GM18508 (cell line): Measurements from ENCODE around the gene RNF222.

Experiments used
- ATAC-seq: cut with Tn5 transposase; IDR thresholded peaks from one replicate; pipeline ENCODE4 v1.9.1; 2021; ENCODE audit warnings: moderate number of reproducible peaks; ENCODE audit not compliant: insufficient read depth, unreplicated experiment

RNF222 gene, protein sequence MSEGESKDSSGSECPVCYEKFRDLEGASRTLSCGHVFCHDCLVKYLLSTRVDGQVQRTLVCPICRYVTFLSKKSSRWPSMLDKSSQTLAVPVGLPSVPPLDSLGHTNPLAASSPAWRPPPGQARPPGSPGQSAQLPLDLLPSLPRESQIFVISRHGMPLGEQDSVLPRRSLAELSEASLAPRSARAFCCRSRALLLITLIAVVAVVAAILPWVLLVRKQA

DNA sequence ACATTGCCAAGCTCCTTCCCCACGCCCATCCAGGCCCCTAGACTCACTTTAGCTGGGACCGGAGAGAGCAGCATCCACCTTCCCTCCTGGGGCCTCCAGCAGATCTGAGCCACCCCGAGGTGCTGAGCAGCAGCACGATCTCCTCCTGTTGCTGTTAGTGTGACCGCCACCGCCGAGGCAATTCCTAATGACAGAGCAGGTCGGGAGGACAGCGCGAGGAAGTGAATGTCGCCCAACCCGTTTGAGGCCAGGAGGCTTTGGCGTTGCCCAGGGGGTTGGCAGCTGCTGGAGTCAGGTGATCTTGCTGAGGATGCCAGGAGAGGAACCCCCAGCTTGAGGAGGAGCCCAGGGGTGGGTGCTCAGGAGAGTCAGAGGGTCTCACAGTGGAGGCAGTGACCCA lies at the start of gene RNF222:
TSS of gene RNF222 (minus strand) at position 192 of the 400 bp plus-strand sequence. CDS start 4,366 bp downstream, outside the sequence.
- ATAC-seq: no peak

DNA sequence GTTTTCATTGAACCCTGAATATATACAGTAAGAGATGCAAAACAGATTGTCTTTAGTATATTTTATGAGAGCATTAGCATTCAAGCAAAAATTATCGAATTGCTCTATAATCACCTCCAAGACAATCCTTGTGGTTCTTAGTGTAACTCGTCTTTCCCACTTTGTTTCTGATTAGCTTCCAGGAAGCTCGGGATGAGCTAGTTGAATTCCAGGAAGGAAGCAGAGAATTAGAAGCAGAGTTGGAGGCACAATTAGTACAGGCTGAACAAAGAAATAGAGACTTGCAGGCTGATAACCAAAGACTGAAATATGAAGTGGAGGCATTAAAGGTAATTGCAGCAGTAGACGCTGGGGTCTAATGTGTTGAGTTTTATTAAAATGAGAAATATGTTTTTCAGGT lies 47.9 kb upstream of the RNF222 start:
- ATAC-seq: no peak

DNA sequence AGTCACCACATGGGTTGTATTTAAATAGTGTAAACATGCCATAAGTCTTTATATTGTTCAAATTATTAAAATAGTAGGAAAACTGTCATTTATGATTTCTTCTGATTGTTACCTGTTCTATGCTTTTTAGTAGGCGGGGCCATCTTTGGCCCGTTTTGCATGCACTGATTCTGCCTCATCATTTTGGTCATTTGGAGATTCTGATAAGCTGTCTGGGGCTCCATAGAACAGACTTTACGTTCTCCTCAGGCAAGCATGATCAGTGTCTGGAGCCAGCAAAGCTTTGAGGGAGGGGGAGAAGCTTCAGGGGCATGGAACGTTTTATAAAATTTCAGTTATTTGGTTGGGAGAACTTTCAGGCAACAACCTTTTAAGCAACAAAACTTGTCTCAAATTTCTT lies 46.9 kb upstream of the RNF222 start:
- ATAC-seq: no peak

DNA sequence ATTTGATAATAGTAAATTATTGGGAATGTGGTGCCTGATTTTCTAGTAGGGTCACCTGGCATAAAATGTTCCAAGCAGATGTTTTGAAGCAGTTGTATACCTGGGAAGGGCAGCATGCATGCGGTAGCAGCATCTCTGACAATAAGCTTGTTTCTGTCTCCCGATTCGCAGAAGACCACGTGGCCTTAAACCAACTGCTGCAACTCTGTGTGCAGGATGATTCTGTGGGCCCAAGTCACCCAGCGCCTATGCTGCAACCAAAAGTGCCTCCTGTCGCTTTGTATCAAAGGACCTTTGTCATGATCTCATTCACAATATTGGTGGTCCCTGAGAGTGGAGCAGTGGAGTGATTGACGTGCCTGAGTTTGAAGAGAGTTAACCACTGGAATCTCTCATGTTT lies 46.1 kb upstream of the RNF222 start:
- no peak for ATAC-seq

DNA sequence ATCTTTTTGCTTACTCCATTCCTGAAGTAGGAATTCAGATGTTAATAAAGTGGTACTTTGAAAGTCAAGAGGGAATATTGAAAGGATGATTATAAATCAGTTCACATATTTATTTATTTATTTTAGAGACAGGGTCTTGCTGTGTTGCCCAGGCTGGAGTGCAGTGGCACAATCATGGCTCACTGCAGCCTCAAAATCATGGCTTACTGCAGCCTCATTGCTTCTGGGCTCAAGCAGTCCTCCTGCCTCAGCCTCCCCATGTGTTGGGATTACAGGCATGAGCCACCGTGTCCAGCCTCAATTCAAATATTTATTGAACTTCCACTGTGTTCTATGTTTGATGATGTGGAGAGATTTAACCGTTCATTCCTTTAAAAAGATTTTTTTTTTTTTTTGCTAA lies 44.7 kb upstream of the RNF222 start:
- no peak for ATAC-seq

DNA sequence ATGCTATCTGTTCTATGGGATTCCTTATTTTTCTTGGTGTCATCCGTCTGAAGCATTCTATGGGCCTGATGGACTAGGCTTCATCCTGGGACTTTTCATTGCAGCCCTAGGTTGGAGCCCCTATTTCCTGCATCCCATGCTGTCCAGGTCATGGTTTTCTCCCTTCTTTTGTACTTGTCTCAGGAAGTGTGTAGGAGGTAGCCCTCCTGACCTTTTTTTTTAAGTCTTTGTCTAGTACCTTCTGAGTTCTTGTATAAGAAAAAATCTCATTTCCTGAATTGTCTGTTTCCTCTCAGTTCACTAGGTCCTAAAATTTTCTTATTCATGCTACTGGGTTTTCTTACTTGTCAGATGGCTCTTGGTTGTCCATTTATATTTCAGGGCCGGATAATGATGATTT lies 44.1 kb upstream of the RNF222 start:
- ATAC-seq: no peak

DNA sequence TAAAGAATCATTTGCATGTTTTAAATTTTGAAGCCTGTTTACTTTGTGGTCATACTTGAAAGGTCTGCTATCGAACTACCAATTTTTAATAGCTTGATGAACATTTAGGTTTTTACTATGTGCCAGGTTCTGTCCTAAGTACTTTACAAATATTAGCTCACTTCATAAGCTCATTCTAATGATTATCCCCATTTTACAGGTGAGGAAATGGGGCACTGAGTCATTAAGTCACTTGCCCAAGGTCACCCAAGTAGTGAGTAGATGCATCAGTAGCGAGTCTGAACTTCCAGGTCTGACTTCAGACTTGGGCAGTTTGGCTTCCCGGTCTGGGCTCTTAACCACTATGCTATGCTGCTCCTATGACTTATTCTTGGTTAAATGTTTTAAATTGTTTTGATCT lies 42.1 kb upstream of the RNF222 start:
- ATAC-seq: no peak

DNA sequence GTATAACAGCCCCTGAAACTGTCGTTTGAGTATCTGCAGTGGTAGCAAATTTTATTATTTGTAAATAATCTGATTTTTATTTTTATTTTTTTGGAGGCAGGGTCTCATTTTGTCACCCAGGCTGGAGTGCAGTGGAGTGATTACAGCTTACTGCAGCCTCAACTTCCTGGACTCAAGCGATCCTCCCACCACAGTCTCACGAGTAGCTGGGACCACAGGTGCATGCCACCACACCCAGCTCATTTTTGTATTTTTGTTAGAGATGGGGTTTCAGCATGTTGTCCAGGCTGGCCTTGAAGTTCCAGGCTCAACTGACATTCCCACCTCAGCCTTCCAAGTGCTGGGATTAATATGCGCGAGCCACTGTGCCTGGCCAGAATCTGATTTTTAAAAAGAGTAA lies 40.8 kb upstream of the RNF222 start:
- no peak for ATAC-seq

DNA sequence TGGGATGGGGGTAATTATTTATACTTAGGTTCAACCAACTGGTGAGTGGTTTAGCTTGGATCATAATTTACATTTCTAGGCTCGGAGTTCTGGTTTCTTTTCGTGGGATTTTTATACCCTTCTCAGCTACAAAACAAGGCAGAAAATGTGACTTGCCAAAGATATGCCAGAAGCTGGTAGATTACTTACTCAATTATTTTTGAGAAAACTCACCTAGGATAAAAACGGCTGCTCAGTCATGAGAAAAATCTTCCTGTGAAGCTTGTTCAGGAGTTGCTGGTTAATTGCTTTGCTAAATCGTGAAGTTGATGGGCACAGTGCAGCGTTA lies 39.2 kb upstream of the RNF222 start:
- ATAC-seq: no peak

DNA sequence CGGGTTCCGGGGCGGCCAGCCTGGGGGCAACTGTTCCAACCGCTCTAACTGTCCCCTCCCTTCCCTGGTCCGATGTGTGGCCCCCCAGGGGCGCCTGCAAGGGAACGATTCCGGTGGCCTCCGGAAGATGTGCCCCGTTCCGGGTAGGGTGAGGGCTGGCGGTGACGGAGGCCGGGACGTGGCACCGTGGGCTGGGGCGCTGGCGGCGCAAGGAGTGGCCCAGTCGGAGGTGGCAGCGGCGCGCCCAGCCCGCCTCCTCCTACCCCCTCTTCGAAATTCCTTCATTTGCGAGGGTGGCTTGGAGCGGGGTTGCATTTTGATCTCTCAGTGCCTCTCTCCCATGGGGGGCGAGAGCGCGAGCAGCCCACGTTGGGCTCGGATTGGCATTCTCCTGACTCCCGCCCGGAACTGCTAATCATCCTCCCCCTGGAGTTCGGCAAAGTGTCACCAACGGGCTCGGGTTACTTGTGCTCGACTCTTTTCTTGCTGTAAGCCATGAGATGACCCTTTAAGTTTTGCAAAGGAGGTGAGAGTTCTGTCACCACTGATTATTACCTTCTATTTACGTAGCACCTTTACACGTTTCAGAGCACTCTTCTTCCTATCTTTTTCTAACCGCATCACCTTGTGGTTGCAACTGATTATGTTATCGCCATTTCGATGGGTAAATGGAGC lies 38.7 kb upstream of the RNF222 start:
- ATAC-seq: peak; percentile 24

DNA sequence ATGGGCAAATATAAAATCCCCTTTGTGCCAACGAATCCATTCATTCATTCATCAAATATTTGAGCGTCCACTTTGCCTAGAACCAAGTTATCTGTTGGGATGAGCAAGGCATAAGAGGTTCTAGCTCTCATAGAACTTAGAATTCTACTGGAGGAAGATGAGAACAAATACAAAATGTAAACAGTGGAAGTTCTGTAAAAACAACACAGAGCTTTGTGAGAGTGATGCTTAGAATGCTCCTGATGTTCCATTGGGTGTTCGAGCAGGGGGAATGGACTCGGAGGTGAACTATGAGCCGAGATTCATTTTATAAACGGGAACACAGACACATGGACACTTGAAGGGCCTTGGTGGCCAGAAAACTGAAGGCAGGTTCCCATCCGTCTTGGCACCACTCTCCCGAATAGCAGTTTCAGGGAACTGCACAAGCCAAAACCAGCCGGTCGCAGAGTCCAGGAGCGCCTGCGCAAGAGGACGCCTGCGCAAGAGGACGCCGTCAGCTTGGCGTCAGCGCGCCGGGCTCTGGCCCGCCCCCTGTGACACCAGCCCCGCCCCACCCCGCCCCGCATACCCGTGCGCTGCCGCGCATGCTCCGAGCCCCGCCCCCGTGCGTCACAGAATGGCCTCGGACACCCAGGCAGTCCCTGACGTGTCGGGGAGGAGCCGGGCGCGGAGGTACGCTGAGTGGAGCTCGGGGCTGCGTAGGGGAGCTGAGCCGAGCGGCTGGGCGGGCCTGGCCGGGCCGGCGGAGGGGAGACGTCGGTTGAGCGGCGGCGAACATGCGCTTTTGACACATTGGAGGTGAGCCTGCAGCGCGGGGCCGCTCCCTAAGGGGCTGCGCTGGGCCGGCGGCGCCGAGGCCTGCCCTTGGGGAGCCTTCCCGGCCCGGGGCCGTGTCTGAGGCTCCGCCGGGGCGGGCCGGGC lies 37.9 kb upstream of the RNF222 start, which contains the start of gene NDEL1:
TSS of gene NDEL1 (plus strand) at position 640 of the 924 bp plus-strand sequence. CDS start 8,388 bp downstream, outside the sequence.
- peak; percentile 75 for ATAC-seq

DNA sequence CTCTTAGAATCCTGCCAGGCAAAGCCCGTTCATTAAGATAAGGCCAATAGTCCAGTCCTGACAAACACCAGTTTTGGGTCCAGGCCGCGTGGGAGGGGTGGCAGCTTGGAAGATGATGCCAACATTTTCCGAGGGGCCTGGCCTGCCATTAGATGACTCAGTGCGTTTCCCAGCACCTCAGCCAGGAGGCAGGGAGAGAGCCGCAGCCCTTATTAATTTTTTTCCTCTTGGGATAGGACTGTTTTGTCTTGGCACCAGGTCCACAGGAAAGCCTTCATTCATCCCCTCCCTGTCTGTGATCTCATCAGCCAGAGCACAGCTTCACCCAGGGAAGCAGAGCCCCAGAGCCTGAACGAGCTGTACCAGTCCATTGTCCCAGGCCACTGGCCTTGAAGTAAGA lies 33.3 kb upstream of the RNF222 start:
- ATAC-seq: no peak

DNA sequence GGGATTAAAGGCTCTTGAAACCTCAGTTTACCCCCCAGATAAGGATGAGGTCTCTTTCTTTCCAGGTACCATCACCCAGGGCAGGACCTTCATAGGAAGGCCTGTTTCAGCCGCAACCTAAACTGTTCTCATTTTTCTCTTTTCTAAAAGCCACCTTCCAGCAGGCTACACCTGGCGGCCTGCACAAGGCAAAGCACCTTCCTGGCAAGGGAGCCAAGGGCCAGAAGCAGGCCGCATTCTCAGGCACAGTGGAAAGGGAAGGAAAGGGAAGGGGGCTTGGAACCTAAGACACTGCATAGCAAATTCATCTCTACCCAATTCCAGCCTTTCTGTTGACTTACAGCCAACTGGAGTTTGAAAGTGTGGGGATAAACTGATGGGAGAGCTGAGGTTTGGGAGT lies 29.2 kb upstream of the RNF222 start:
- no peak for ATAC-seq

DNA sequence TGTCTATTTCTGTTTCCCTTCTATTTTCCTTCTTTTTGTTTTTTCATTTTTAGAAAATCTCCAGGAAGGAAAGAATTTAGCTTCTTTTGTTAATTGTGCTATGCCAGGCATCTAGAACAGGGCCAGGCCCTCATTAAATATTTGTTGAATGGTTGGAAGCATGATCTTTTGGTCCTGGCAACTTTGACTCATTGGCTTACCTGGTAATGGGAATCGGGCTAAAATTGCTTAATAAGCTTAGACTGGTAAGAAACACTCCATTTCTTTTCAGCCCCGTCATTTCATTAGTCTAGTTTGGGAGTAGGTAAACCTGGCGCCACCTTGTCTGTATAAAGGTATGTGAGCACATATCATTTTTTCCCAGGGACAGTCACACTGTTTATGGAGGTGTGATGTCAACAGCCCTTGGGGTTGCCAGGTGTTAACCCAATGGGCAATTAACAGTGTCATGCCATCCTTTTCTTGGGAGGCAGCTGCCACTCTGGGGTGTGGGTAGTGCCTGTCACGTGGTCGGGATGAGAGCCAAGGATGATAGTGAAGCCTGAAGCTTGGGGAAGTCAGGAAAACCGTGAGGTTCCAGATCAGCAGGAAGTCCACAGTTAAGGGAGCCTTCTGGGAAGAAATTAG lies 28.6 kb upstream of the RNF222 start:
- no peak for ATAC-seq

DNA sequence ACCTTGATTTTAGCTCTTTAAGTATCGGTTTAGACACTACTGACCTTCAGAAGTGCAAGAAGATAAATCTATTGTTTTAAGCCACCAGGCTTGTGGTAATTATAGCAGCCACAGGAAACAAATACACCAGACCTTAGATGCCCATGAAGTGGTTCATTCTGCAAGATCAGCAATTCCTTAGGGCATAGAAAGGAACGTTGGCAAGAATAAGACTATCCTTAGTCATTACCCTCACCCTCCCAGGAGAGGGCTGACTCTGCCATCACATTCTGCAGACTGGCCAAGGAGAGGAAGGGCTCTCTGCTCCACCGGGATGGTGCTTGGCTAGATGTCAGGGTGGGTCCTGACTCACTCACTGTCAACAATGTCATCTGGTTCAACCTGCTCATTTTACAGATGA lies 23.9 kb upstream of the RNF222 start:
- ATAC-seq: no peak

DNA sequence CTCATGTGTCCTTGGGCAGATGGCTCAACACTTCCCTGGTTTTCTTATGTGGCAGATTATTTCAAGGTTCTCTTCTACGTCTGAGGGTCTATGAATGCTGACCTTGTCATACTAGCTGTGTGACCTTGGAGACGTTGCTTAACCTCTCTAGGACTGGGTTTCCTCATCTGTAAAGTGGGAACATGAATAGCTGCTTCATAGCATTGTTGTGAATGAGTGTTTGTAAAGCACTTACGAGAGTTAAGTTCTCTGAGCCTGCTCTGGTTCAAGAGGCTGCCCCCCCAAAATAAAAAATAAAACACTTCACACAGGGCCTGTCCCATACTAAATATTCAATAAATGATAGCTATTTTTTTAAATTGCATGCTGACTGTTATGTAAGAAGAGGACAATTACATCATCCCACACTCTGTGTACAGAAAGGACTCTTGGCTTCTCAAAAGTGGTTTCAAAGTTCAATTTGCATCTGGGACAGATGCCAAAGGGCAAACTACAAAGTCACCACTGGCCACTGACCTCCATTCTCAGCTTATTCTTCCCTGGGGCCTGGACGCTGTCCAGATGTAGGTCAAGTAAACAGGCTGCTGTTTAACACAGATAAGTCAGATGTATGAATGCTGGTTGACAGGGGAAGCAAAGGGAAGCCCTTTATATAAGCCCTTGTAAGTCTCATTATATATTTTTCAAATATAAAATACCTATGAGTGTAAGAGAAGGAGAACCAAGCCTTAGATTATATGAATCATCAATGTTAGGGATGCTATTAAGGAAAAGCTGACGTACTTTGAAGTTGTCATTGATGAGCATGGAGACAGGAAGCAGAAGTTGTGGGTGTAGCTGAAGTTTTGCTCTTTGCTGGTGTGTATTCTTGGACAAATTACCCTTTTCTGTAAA lies 22.7 kb upstream of the RNF222 start:
- no peak for ATAC-seq

DNA sequence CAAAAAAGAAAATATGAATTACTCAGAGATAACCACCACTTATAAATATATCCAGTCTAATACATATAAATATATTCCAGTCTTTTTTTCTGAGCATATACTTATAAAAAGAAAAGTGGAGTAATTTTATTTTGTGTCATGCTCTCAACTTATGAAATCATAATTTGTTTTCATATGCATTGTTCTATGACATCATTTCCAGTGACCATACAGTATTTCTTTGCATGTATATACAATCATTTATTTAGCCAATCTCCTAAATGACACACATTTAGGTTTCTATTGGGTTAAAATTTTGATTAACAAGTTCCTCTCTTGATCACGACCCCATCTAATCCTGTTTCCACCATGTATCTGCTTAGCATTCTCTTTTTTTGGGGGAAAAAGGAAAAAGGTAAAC lies 21.7 kb upstream of the RNF222 start:
- ATAC-seq: no peak

DNA sequence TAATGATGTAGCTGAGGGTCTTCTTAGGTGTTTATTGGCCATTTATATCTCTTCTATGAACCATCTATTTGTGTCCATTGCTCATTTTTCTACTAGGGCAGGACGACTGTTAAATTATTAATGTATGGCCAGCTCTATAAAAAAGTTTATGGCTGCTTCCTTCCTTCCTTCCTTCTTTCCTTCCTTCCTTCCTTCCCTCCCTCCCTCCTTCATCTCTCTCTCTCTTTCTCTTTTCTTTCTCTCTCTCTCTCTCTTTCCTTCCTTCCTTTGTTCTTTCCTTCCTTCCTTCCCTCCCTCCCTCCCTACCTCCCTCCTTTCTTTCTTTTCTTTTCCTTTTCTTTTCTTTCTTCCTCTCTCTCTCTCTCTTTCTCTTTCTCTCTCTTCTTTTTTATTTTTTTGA lies 20.8 kb upstream of the RNF222 start:
- ATAC-seq: no peak

DNA sequence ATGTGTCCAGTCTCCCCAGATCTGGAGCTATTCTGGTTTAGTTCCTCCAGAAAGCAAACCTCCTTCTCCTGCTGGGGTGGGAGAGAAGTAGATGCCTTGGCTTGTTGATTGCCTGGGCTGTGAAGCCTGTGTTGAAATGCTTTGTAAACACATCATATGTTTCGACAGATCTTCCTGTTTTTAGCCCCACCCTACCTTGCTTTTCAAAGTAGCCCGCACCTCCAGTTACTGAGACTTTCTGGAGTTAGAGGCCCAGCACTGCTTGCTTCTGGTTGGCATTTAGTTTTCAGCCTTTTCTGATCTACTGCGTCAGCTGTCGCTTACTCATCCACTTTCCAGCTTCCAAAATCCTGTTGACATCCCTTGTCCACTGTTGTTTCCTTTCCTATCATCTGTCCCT lies 20.2 kb upstream of the RNF222 start:
- ATAC-seq: no peak

DNA sequence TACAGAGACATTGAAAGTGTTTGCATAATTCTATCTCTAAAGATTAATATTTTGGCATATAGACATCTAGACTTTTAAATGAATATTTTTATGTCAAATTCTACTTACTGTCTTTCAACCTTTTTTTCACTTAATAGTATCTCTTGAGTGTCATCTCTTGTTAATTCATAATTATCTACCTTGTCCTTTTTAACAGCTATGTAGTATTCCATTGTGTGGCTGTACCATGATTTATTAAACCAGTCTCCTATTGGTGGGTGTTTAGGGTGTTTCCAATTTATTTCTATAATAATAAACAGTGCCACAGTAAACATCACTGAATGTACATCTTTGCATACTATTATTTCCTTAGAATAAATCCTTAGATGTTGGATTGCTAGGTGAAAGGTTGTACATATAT lies 16.3 kb upstream of the RNF222 start:
- ATAC-seq: no peak
